Liver (tissue), 9 donors: ENCODE data around the gene ZNF223. TPM values are rescaled to one million over a fixed set of nuclear protein-coding genes. Genes with fewer than 3 reads are reported as not detected.

ENCODE experiments used
- DNase-seq: peaks from one replicate; pipeline ENCODE4 v3.0.0-alpha.2; 2017; ENCODE audit warnings: low spot score
- H3K27ac ChIP-seq, 2 donors: one replicate each; pipeline ENCODE4 v1.7.0; 2013; ENCODE audit warnings: inconsistent platforms in 2 of 2, low read length in 2 of 2, control low read depth in 1 of 2, low read depth in 1 of 2, mild to moderate bottlenecking in 1 of 2
- H3K27me3 ChIP-seq, 4 donors: one replicate each; pipeline versions ENCODE4 v1.6.1 to v1.7.0; 2013; ENCODE audit warnings: low read length in 3 of 4, inconsistent platforms in 1 of 4, mild to moderate bottlenecking in 1 of 4, moderate library complexity in 1 of 4; ENCODE audit not compliant: control insufficient read depth in 4 of 4, insufficient read depth in 4 of 4
- H3K36me3 ChIP-seq, 4 donors: one replicate each; pipeline versions ENCODE4 v1.6.1 to v1.7.0; 2013; ENCODE audit warnings: low read length in 3 of 4, mild to moderate bottlenecking in 3 of 4, low read depth in 1 of 4, moderate library complexity in 1 of 4; ENCODE audit not compliant: control insufficient read depth in 4 of 4, insufficient read depth in 3 of 4
- H3K4me1 ChIP-seq, 4 donors: one replicate each; pipeline versions ENCODE4 v1.6.1 to v1.7.0; 2013; ENCODE audit warnings: low read length in 3 of 4, mild to moderate bottlenecking in 3 of 4, moderate library complexity in 1 of 4; ENCODE audit not compliant: control insufficient read depth in 4 of 4, insufficient read depth in 4 of 4
- H3K4me3 ChIP-seq, 3 donors: one replicate each; pipeline versions ENCODE4 v1.6.1 to v1.7.0; 2013; ENCODE audit warnings: low read length in 3 of 3, control low read depth in 1 of 3, low read depth in 1 of 3, mild to moderate bottlenecking in 1 of 3
- H3K9ac ChIP-seq, 2 donors: one replicate each; pipeline ENCODE4 v1.7.0; 2013; ENCODE audit warnings: low read length in 2 of 2, mild to moderate bottlenecking in 2 of 2, moderate library complexity in 2 of 2, control low read depth in 1 of 2, low read depth in 1 of 2
- H3K9me3 ChIP-seq, 4 donors: one replicate each; pipeline versions ENCODE4 v1.6.1 to v1.7.0; 2013; ENCODE audit warnings: low read length in 3 of 4; ENCODE audit not compliant: control insufficient read depth in 4 of 4
- ATF3 ChIP-seq: IDR thresholded peaks from 2 replicates; pipeline ENCODE4 v1.6.1; 2016; ENCODE audit warnings: antibody characterized with exemption
- EGR1 ChIP-seq, 2 donors: IDR thresholded peaks; 2 replicates each; pipeline ENCODE4 v1.6.1; 2016 to 2018; ENCODE audit warnings: antibody characterized with exemption in 2 of 2, low read depth in 2 of 2
- FOXA1 ChIP-seq: IDR thresholded peaks from 2 replicates; pipeline ENCODE4 v1.6.1; 2016; ENCODE audit warnings: antibody characterized with exemption
- FOXA2 ChIP-seq: IDR thresholded peaks from 2 replicates; pipeline ENCODE4 v1.6.1; 2016; ENCODE audit warnings: antibody characterized with exemption
- GABPA ChIP-seq, 2 donors: IDR thresholded peaks in 1 of 2; conservative IDR thresholded peaks in 1 of 2; 2 replicates each; pipeline ENCODE4 v1.6.1; 2016; ENCODE audit warnings: antibody characterized with exemption in 2 of 2, mild to moderate bottlenecking in 1 of 2, moderate library complexity in 1 of 2
- HNF4A ChIP-seq, 2 donors: conservative IDR thresholded peaks; 2 replicates each; pipeline ENCODE4 v1.6.1; 2016; ENCODE audit warnings: antibody characterized with exemption in 2 of 2, mild to moderate bottlenecking in 2 of 2
- HNF4G ChIP-seq: IDR thresholded peaks from 2 replicates; pipeline ENCODE4 v1.6.1; 2016; ENCODE audit warnings: antibody characterized with exemption
- JUND ChIP-seq, 2 donors: IDR thresholded peaks; 2 replicates each; pipeline ENCODE4 v1.6.1; 2016; ENCODE audit warnings: antibody characterized with exemption in 2 of 2
- NR2F2 ChIP-seq: IDR thresholded peaks from 2 replicates; pipeline ENCODE4 v1.6.1; 2016; ENCODE audit warnings: antibody characterized with exemption
- RAD21 ChIP-seq, 2 donors: IDR thresholded peaks; 2 replicates each; pipeline ENCODE4 v1.6.1; 2016; ENCODE audit warnings: antibody characterized with exemption in 2 of 2, mild to moderate bottlenecking in 2 of 2
- REST ChIP-seq: IDR thresholded peaks from 2 replicates; pipeline ENCODE4 v1.6.1; 2016; ENCODE audit warnings: antibody characterized with exemption, mild to moderate bottlenecking
- RXRA ChIP-seq, 2 donors: IDR thresholded peaks; 2 replicates each; pipeline ENCODE4 v1.6.1; 2017 to 2018; ENCODE audit warnings: antibody characterized with exemption in 2 of 2, mild to moderate bottlenecking in 1 of 2
- SP1 ChIP-seq: IDR thresholded peaks from 2 replicates; pipeline ENCODE4 v1.6.1; 2018; ENCODE audit warnings: antibody characterized with exemption, mild to moderate bottlenecking
- TAF1 ChIP-seq: conservative IDR thresholded peaks from 2 replicates; pipeline ENCODE4 v1.6.1; 2016; ENCODE audit warnings: antibody characterized with exemption, mild to moderate bottlenecking
- YY1 ChIP-seq: IDR thresholded peaks from 2 replicates; pipeline ENCODE4 v1.6.1; 2016; ENCODE audit warnings: antibody characterized with exemption, mild to moderate bottlenecking
- ZBTB33 ChIP-seq: IDR thresholded peaks from 2 replicates; pipeline ENCODE4 v1.6.1; 2016; ENCODE audit warnings: antibody characterized with exemption
- WGBS: extraction: QIAGEN DNeasy Blood & Tissue Kit; methylation state at CpG from one replicate; pipeline ENCODE4 v1.1.7; 2013; 5-methylcytosine and 5-hydroxymethylcytosine counted together
- polyA plus RNA-seq, 2 donors: library from polyadenylated mRNA; stranded (reverse) in 1 of 2; unstranded in 1 of 2; fragments of 200-250 nt in 1 of 2; fragments of >200 nt in 1 of 2; fragmentation: Nextera tagmentation in 1 of 2; extraction: Ambion mirVana in 1 of 2; gene quantifications; one replicate each; pipeline versions ENCODE4 v1.2.1 to v1.2.3, GENCODE V29; 2013 to 2015
- total RNA-seq, 2 donors: library from RNA; depleted of rRNA; stranded (reverse); fragments of >200 nt; gene quantifications; one replicate each; pipeline ENCODE4 v1.2.3, GENCODE V29; 2014
- TF ChIP-seq, protein P1 (sequence below): IDR thresholded peaks from 2 replicates; pipeline ENCODE4 v1.6.1; 2016; ENCODE audit warnings: antibody characterized with exemption
- TF ChIP-seq, protein P2 (sequence below): fragments of 150-350 bp; IDR thresholded peaks from 2 replicates; pipeline ENCODE4 v1.5.1; 2017; ENCODE audit warnings: improper control_type of control experiment, low read depth, low read length; ENCODE audit not compliant: missing input control
- donor health status: healthy.
- donor health status: healthy.
- donor health status: healthy.
- donor health status: healthy.
- donor health status: healthy.

The ZNF223 gene
- total and polyA plus RNA-seq, 4 donors = 1.4 to 2.8 (median 1.9) TPM

- TF ChIP-seq FOXA1 (no peak), EGR1 (IDR thresholded peaks at IDR 0.05; ENCODE audit: low read depth in 2 of 2) (no peak), TAF1 (no peak), RAD21 (IDR thresholded peaks at IDR 0.05) (no peak), HNF4A (conservative IDR thresholded peaks at IDR 0.05) (no peak), JUND (IDR thresholded peaks at IDR 0.05) (no peak), YY1 (no peak), SP1 (no peak), RXRA (IDR thresholded peaks at IDR 0.05) (no peak), ZBTB33 (no peak)
- TF ChIP-seq, protein P1, sequence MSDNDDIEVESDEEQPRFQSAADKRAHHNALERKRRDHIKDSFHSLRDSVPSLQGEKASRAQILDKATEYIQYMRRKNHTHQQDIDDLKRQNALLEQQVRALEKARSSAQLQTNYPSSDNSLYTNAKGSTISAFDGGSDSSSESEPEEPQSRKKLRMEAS = no peak
- no peaks in the 10 kb centered on the region for H3K27me3 ChIP-seq
- no peak for DNase-seq
- under 1% methylated on average over 11 of the region's 11 CpGs for WGBS
- peaks cover 0 to 18% (median 11%) of the 10 kb centered on the region in 4 donors for H3K36me3 ChIP-seq
- peak overlapping the region; percentile 23 to 53 for H3K27ac ChIP-seq
- H3K9me3 ChIP-seq = peaks cover 10 to 37% (median 22%) of the 10 kb centered on the region in 4 donors
- H3K4me3 ChIP-seq = peak overlapping the region; percentile 67 to 100 (median 100)
- H3K9ac ChIP-seq = peak overlapping the region; percentile 75 to 84
- peaks cover 2 to 18% (median 15%) of the 10 kb centered on the region in 4 donors for H3K4me1 ChIP-seq
Measured at GRCh38 chr19:44112802-44113137, 60.9 kb downstream of the ZNF223 start.

DNA sequence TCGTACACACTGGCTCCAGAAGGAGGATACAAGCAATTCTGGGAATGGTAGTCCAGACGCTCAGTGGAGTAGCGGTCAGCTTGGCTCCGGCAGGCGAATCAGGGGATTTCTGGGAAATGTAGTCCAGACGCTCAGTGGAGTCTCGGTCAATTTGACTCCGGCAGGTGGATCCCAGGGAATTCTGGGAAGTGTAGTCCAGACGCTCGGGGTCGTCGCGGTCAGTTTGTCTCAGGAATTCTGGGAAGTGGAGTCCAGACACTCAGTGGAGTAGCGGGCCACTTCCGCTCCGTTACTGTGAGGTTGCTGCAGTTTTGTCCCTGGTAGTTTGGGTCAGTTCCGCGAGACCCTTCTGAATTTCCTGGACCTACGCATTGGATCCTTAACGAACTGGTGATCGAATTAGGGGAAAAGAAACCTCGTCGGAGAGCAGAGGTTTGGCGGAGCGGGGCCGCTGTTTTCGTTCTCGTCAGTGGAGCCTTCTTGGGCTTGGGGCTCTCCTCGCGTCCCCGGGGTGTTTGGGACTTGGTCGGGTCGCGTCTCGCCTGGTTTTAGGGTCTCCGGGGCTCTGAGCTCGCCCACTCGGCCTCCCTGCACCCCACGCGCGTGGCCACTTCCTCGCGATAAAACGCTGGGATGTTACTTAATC is 61.4 kb downstream of the ZNF223 start, which contains the start of gene ZNF225:
TSS of gene ZNF225 (plus strand) at position 262 of the 646 bp plus-strand sequence. CDS start 2,429 bp downstream, outside the sequence.
- H3K27ac ChIP-seq = peak within 1 kb of the TSS; percentile 61
- H3K36me3 ChIP-seq = peaks cover 0 to 19% (median 13%) of the 10 kb centered on the region in 4 donors
- TF ChIP-seq NR2F2 (peak; percentile 81), RXRA (IDR thresholded peaks at IDR 0.05) (peak; percentile 89 to 90), ZBTB33 (peak; percentile 96), TAF1 (peak; percentile 82), ATF3 (no peak), JUND (IDR thresholded peaks at IDR 0.05) (no peak), REST (peak; percentile 50), FOXA1 (peak; percentile 15), SP1 (peak; percentile 76), EGR1 (IDR thresholded peaks at IDR 0.05; ENCODE audit: low read depth in 2 of 2) (peak; percentile 68 to 82), HNF4G (no peak), HNF4A (conservative IDR thresholded peaks at IDR 0.05) (peak; percentile 43 to 52), RAD21 (IDR thresholded peaks at IDR 0.05) (peak; percentile 52 to 57), YY1 (peak; percentile 95), FOXA2 (peak; percentile 50), GABPA (IDR thresholded peaks at IDR 0.05 in 1 of 2, conservative IDR thresholded peaks at IDR 0.05 in 1 of 2) (peak; percentile 77 to 96)
- TF ChIP-seq, protein P2, sequence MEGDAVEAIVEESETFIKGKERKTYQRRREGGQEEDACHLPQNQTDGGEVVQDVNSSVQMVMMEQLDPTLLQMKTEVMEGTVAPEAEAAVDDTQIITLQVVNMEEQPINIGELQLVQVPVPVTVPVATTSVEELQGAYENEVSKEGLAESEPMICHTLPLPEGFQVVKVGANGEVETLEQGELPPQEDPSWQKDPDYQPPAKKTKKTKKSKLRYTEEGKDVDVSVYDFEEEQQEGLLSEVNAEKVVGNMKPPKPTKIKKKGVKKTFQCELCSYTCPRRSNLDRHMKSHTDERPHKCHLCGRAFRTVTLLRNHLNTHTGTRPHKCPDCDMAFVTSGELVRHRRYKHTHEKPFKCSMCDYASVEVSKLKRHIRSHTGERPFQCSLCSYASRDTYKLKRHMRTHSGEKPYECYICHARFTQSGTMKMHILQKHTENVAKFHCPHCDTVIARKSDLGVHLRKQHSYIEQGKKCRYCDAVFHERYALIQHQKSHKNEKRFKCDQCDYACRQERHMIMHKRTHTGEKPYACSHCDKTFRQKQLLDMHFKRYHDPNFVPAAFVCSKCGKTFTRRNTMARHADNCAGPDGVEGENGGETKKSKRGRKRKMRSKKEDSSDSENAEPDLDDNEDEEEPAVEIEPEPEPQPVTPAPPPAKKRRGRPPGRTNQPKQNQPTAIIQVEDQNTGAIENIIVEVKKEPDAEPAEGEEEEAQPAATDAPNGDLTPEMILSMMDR = peak; percentile 32
- TF ChIP-seq, protein P1 = peak; percentile 93
- peak within 1 kb of the TSS; percentile 82 to 84 for H3K9ac ChIP-seq
- WGBS = under 1% methylated on average over 44 of the region's 44 CpGs
- peaks cover 6 to 32% (median 18%) of the 10 kb centered on the region in 4 donors for H3K9me3 ChIP-seq
- H3K4me3 ChIP-seq = peak within 1 kb of the TSS; percentile 67 to 100 (median 100)
- peaks cover 2 to 18% (median 15%) of the 10 kb centered on the region in 4 donors for H3K4me1 ChIP-seq
- peak; percentile 91 for DNase-seq
- H3K27me3 ChIP-seq = no peaks in the 10 kb centered on the region
